Measurements from ENCODE around the gene TACR1. TPM values are rescaled to one million over a fixed set of nuclear protein-coding genes. Genes with fewer than 3 reads are reported as not detected.

The TACR1 gene
- total RNA-seq, 1 donor from 2014 or later = not detected

DNA sequence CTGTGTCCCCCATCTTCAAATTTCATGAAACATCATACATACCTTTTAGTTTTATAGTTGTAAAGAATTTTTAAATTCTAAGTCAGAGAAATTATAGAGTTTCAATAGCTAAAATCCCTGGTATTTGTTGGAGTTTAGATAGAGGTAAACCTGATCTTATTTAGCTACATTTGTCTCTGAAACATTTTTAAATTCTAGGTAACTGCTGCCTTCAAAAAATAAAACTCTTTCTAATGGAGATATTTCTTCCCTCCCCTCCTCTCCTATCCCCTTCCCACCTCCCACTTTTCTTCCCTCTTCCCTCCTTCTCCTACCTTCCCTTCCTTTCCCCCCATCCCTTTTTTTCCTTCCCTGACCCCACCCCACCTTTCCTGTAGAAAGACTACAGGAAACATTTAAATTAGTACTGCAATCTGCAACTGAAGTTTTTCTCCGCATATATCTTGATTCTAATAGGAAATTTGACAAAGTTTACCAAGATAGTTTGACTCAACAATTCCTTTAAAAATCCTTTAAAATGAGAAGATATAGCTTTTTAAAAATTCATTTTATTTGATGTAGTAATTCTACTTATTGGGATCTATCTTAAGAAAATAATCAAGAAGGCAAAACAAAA lies 4.1 kb downstream of the TACR1 start:
- peaks cover 93% of the 10 kb centered on the region for H3K27me3 Mint-ChIP-seq (ENCODE audit: unreplicated experiment)
- peaks cover 10% of the 10 kb centered on the region for H3K4me1 Mint-ChIP-seq (ENCODE audit: unreplicated experiment)
- H3K9me3 Mint-ChIP-seq (ENCODE audit: unreplicated experiment) = no peaks in the 10 kb centered on the region
- H3K27ac Mint-ChIP-seq (ENCODE audit: unreplicated experiment) = no peak overlapping the region
- TF ChIP-seq, protein P1, sequence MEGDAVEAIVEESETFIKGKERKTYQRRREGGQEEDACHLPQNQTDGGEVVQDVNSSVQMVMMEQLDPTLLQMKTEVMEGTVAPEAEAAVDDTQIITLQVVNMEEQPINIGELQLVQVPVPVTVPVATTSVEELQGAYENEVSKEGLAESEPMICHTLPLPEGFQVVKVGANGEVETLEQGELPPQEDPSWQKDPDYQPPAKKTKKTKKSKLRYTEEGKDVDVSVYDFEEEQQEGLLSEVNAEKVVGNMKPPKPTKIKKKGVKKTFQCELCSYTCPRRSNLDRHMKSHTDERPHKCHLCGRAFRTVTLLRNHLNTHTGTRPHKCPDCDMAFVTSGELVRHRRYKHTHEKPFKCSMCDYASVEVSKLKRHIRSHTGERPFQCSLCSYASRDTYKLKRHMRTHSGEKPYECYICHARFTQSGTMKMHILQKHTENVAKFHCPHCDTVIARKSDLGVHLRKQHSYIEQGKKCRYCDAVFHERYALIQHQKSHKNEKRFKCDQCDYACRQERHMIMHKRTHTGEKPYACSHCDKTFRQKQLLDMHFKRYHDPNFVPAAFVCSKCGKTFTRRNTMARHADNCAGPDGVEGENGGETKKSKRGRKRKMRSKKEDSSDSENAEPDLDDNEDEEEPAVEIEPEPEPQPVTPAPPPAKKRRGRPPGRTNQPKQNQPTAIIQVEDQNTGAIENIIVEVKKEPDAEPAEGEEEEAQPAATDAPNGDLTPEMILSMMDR (IDR thresholded peaks at IDR 0.05) = no peak
- no peak for DNase-seq (ENCODE audit: extremely low spot score, unreplicated experiment)
- no peaks in the 10 kb centered on the region for H3K36me3 Mint-ChIP-seq (ENCODE audit: unreplicated experiment)
- no peak overlapping the region for H3K4me3 Mint-ChIP-seq (ENCODE audit: unreplicated experiment)

DNA sequence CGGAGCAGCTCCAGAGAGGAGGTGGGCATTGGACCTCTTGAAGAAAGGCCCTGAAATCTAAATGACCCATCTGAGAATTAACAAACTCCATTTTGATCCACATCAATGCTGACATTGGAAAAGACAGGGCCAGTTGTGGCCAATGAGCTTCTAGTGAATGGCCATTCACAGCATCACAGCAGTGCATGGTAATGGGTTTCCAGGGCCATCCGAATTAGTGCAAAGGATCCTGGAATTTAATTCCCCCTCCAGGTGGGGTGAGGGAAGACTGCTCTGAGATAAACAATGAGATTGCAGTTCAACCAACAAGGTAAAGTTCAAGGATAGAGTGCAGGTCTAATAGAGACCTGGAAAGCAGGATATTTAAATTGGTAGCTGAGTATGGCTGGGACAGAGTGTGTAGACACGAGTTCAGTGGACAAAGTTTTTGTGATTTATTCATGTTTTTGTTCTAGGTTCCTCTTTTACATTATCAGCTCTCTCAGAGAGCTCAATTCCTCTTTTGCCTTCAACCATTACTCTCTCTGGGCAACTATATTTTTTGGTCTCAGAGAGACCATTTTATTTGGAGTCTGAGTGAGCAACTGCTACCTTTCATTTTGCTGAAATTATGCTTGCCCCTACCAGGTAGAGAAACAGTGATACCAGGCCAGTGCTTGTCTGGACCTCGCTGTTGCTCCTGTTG lies 5.0 kb downstream of the TACR1 start:
- Mint-ChIP-seq H3K9me3 (ENCODE audit: unreplicated experiment) (no peaks in the 10 kb centered on the region), H3K4me3 (ENCODE audit: unreplicated experiment) (no peak overlapping the region), H3K27ac (ENCODE audit: unreplicated experiment) (no peak overlapping the region), H3K36me3 (ENCODE audit: unreplicated experiment) (no peaks in the 10 kb centered on the region), H3K27me3 (ENCODE audit: unreplicated experiment) (peaks cover 91% of the 10 kb centered on the region), H3K4me1 (ENCODE audit: unreplicated experiment) (peaks cover 3% of the 10 kb centered on the region)
- no peak for DNase-seq (ENCODE audit: extremely low spot score, unreplicated experiment)
- TF ChIP-seq, protein P1 (IDR thresholded peaks at IDR 0.05) = no peak

DNA sequence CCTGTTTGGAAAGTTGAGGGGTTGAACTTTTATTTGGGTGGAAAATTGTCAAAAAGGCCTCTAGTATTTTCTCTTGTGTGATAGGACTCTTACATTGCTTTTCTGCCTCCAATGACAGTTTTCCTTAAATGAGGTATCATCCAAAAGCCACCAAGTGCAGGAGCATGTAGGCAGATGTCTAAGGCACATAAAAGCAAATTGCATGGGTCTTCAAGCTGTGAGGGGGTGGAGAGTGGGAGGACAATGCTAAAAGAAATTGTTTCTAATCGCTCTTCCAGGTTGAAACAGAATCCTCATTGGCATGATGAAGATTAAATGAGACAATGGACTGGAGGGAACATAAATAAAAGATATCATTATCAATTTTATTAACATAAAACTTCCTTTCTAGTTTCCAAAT lies 6.8 kb downstream of the TACR1 start:
- H3K27ac Mint-ChIP-seq (ENCODE audit: unreplicated experiment) = no peak overlapping the region
- H3K4me3 Mint-ChIP-seq (ENCODE audit: unreplicated experiment) = no peak overlapping the region
- H3K27me3 Mint-ChIP-seq (ENCODE audit: unreplicated experiment) = peaks cover 85% of the 10 kb centered on the region
- TF ChIP-seq, protein P1 (IDR thresholded peaks at IDR 0.05) = no peak
- DNase-seq (ENCODE audit: extremely low spot score, unreplicated experiment) = no peak
- H3K36me3 Mint-ChIP-seq (ENCODE audit: unreplicated experiment) = no peaks in the 10 kb centered on the region
- H3K9me3 Mint-ChIP-seq (ENCODE audit: unreplicated experiment) = no peaks in the 10 kb centered on the region
- H3K4me1 Mint-ChIP-seq (ENCODE audit: unreplicated experiment) = no peaks in the 10 kb centered on the region

DNA sequence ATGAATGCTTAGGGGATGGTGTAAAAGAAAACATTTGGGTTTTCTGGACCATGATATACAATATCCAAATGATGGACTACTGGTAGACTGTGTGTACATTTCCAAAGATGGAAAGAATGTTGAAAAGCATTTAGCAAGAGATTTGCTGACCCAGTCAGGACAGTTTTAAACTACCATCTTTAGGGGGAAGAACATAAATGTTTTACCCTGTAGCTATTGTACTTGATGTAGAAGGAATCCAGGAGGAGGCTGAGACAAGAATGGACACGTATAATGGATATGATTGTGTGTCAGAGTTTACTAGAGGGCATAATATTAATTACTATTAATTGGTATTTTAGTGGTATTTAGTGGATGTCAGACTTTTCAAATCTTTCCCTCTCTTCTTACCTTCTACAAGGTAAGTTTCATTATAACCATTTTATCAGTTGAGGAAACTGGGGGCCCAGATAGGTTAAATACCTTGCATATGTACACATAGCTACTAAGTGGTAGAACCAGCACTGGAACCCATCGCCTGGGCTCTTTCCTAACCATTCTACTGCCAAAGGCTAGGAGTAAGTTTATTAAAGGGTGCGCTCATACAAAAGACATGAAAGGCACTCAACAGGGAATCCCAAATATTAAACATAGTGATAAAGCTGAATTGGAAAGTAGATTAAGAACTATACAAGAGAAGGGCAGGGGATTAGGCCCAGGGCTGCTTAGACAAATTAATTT lies 8.9 kb downstream of the TACR1 start:
- no peaks in the 10 kb centered on the region for H3K36me3 Mint-ChIP-seq (ENCODE audit: unreplicated experiment)
- TF ChIP-seq, protein P1 (IDR thresholded peaks at IDR 0.05) = no peak
- no peaks in the 10 kb centered on the region for H3K9me3 Mint-ChIP-seq (ENCODE audit: unreplicated experiment)
- no peak overlapping the region for H3K27ac Mint-ChIP-seq (ENCODE audit: unreplicated experiment)
- H3K4me1 Mint-ChIP-seq (ENCODE audit: unreplicated experiment) = no peaks in the 10 kb centered on the region
- peaks cover 77% of the 10 kb centered on the region for H3K27me3 Mint-ChIP-seq (ENCODE audit: unreplicated experiment)
- no peak overlapping the region for H3K4me3 Mint-ChIP-seq (ENCODE audit: unreplicated experiment)
- DNase-seq (ENCODE audit: extremely low spot score, unreplicated experiment) = no peak

DNA sequence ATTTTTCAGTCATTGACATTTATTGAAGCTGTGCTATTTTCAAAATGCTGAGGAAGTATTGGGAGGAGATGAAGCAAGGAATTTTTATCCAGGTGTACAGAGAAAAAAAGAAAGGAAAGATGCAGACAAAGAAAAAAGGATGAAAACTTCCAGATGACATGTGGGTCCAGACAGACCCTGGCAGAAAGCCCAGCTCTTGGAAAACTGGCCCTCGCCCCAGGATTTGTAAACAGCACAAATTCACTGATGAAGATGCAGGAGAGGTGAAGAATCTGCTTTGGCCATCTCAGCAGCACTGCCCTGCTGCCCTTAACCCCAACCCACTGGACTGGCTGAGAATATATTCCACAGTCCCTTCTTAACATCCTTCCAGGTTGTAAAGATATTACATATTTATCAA lies 12.5 kb downstream of the TACR1 start:
- TF ChIP-seq, protein P1 (IDR thresholded peaks at IDR 0.05) = no peak
- Mint-ChIP-seq H3K27me3 (ENCODE audit: unreplicated experiment) (peaks cover 56% of the 10 kb centered on the region), H3K4me3 (ENCODE audit: unreplicated experiment) (no peak overlapping the region), H3K9me3 (ENCODE audit: unreplicated experiment) (no peaks in the 10 kb centered on the region), H3K36me3 (ENCODE audit: unreplicated experiment) (no peaks in the 10 kb centered on the region), H3K4me1 (ENCODE audit: unreplicated experiment) (no peaks in the 10 kb centered on the region), H3K27ac (ENCODE audit: unreplicated experiment) (no peak overlapping the region)
- no peak for DNase-seq (ENCODE audit: extremely low spot score, unreplicated experiment)

All from osteocyte (in vitro differentiated cells).